AML-193 (cell line): Measurements from ENCODE around the gene FOXP4.

Source experiments
- DNase-seq, 2 experiments: peaks; one replicate each; lab custom pipeline; 2025; lab: John Stamatoyannopoulos, UW

The FOXP4 gene

GRCh38 chr6:41563060-41563776 lies 17.0 kb downstream of the FOXP4 start:
- no peak for DNase-seq

- DNase-seq, result no peak
Observed at GRCh38 chr6:41564448-41565142, 18.4 kb downstream of the FOXP4 start.

- no peak for DNase-seq
Observed at GRCh38 chr6:41565701-41566100, 19.5 kb downstream of the FOXP4 start.

- no peak for DNase-seq
Observed at GRCh38 chr6:41566961-41567360, 20.8 kb downstream of the FOXP4 start.

DNA sequence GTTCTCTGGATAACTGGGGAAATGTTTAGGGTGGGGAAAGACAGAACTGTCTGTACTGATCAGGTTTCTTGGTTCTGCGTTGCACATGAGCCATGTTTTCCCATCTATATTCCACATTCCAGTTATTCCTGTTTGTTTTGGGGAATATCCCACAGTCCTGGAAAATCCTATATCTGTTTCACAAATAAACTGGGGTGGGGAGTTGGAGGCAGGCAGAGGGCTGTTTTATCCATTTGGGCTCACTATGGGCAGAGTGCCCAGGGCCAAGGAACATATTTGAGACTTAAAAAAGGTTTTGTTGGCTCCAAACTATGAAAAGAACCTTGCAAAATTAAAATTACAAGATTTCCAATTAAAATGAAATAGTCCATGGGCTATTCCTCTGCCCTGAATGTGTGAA lies 21.5 kb downstream of the FOXP4 start:
- no peak for DNase-seq

- DNase-seq, result no peak
Observed at GRCh38 chr6:41568202-41568584, 22.0 kb downstream of the FOXP4 start.

DNA sequence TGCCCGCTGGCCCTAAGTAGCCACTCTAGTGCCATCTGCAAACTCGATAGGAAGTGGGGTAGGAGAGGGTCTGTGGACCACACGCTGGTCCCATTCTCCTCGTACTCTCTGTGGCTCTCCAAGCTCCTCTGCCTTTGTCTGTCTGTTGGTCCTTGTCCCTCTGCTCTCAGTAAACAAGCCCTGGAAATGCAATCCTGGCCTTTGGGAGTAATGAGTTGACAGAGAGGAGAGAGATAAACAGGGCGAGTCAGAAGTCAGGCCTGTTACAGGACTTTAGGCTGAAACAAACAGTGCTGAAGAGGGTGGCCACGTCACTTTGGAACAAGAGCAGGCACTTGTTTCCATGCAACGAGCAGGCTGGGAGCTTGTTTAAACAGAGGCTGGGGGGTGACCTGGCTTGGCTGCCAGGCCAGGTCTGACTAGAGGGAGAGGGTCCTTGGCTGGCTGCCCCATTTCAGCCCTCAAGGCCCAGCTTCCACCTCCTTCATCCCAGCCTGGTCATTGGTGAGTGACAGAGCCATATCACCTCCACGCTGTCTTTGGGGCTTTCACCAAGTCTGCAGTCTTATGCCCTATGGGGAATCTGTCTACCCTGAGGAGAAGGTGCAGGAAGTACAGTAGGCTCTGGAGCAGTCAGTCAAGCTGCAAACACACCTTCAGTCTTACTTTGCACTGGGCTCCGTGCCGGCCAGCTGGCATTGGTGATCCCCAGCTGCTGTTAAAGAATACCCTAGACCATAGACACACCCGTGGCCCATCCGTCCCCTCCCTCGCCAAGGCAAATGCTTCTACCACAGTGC lies 22.6 kb downstream of the FOXP4 start:
- DNase-seq, result no peak

- DNase-seq, result no peak
Observed at GRCh38 chr6:41570259-41570615, 24.1 kb downstream of the FOXP4 start.

- no peak for DNase-seq
Observed at GRCh38 chr6:41571021-41571780, 25.0 kb downstream of the FOXP4 start.

- no peak for DNase-seq
Observed at GRCh38 chr6:41572613-41573012, 26.4 kb downstream of the FOXP4 start.

DNA sequence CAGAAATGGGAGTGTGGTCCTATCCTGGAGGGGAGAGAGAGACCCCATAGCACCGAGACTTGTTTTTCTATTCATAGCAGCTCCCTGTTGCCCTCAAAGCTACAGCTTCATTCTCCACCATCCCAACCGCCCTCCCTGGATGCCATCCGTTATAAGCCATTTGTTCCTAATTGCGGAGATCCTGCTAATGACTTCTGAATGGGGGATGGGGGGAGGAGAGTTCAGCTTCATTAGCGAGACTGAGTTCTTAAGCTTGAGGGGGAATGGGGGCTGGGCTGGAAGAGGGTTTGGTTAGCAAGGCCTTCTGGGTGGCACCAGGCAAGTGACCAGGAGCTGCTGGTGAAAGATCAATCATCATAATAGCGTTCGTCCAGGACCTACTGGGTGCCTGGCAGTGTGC lies 27.1 kb downstream of the FOXP4 start:
- DNase-seq, result no peak

GRCh38 chr6:41573985-41574384 lies 27.8 kb downstream of the FOXP4 start:
- DNase-seq, result no peak

DNA sequence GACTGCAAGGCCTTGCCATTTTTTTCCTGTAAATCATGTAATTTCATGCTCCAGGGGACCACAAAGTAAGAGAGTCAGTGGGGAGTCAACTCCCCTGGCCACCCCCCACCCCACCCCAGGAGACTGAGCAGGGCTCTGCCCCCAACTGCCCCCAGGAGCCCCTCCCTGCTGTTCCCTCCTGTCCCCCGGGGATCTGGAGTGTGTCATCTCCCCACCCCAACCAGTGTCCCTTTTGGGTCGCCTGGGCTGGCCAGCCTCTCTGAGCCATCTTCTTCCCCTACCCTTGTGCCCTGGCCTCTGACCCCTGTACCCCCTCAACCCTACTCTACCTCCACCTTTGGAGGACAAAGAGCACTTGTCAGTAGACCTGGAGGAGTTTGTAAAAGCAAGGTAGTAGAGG lies 29.4 kb downstream of the FOXP4 start:
- DNase-seq, result no peak

DNA sequence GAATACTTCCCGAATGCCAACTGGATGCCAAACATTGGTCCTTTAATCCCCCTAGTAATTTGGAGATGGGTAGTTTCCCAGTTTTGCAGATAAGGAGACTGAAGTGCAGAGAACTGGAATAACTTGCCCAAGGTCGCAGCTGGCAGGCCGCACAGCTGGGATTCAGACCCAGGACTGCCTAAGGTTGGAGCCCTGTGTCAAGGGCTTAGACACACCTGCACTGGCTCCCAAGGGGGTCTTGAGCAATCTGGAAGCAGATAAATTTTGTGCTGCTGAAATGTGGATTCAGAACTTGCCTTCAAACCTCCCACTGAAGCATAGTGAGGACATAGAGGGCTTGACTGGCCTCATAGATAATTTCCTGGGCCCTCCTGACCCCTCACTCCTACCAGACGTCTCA lies 30.5 kb downstream of the FOXP4 start:
- DNase-seq, result no peak

DNA sequence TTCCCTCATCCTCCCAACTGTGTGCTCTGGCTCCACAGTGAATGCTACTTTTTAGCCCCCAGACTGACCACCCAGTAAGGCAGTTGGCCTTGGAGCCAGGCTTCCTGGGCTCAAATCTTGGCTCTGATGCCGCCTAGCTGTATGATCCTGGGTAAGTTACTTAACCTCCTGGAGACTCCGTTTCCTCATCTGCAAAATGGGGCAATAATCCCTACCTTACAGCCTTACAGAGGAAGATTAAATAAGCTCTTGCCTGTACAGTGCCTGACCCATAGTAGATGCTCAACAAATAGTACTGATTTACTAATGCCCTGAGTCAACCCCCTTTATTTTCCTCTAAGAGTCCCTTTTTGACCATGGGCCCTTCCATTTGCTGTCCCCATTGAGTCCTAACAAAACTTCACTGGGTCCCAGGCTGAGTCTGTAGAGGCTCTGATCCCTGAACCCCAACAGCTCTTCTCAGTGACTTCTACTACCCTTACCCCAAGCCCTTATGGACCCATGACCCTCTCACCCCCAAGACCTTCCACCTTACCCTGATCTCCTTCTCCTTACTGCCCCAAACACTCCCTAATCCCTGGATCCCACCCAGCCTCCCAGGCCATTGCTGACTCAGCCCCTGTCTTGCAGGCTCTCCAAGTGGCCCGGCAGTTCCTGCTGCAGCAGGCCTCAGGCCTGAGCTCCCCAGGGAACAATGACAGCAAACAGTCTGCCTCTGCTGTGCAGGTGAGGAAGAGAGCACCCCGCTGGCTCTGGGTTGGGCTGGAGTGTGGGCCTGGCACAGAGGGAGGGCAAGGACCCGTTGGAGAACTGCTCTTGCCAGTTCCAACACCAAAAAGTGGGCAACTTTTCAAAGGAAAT lies 31.4 kb downstream of the FOXP4 start:
- no peak for DNase-seq

- DNase-seq, result no peak
Observed at GRCh38 chr6:41578217-41579087, 32.3 kb downstream of the FOXP4 start.

DNA sequence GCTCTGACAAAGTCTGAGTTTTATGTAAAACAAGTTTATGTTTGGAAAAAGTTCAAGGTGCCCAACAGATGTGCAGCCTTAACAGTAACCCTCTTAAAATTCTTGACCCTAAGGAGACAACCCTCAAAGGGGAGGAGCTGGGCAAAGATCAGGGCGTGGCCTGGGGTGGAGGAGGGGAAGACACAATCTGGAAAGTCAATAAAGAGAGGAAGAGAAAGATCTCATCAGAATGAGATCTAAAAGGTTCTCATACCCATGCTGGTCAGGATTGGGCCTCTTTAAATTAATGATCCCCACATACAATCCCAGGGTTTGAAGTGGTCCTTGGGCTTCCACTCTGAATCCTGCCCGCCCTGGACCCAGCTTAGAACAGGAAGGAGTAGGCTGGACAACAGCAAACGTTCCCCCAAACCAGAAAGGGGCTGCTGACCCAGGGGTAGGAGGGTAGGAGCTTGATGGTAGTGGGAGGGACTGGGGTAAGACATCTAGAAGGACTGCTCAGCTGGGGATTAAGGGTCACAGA lies 33.0 kb downstream of the FOXP4 start:
- DNase-seq, result no peak

DNA sequence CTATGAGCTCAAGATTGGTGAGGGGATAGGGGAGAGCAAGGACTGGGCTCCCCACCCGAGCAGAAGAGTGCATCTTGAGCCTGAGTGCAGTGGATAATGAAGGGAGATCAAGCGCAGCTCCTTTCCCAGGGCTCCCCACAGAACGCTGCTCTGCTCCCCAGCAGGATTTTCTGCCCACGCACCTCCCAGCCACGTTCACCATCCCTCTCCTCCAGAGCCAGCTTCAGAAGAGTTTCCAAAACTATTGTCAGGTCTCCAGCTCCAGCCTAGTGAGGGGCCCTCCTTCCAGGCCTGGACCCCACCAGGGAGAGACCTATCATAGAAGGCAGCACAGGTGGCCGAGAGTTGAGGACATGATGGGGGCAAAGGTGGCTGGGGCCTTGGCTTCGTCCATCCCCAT lies 34.5 kb downstream of the FOXP4 start:
- DNase-seq, result no peak

DNA sequence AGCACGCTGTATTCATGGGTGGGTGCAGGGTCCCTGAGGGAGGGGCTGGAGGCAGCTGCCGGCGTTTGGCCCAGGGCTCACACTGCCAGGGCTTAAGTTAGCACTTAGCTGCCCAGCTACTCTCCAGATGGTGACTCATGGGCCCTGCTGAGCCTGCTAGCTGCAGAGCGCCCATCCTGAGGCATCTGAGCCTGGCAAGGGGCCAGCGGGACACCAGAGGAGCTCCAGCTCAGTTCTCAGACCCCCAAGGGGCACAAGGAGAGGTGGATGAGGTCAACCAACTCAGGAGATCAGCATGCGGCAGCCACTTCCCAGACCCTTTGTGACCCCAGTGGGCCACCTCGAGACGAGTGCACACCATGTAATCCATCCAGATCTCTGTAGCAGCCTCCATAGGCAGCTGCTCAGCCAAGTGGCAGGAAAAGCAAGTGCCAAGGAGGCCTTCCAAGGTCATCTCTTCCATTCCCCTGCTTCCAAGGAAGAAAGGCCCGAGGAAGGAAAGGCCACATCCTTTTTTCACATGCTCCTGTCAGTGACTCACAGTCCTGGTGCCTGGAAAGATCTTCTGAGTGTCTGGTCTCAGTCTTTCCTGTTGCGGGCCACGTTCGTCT lies 35.3 kb downstream of the FOXP4 start:
- DNase-seq, result no peak

GRCh38 chr6:41582540-41582939 lies 36.4 kb downstream of the FOXP4 start:
- DNase-seq, result no peak
